ENCODE data around the gene DNAH17.
A peak's percentile ranks its signal among the peaks of the same experiment; 100 is the strongest.
"Not testable (repeated sequence)": the region's sequence is repeated elsewhere in the genome, so short reads cannot be mapped to it uniquely, and the experiment has no call there.

The DNAH17 gene

GRCh38 chr17:78471635-78472034 lies 105.6 kb downstream of the DNAH17 start:
- Histone ChIP-seq H3K36me3 (no peaks in the 10 kb centered on the region), H3K27me3 (ENCODE audit: insufficient read depth, low read depth, severe bottlenecking) (no peaks in the 10 kb centered on the region), H3K27ac (peak overlapping the region; percentile 13)

GRCh38 chr17:78469443-78469842 lies 107.8 kb downstream of the DNAH17 start:
- Histone ChIP-seq H3K4me3 (ENCODE audit: low read depth, low read length) (no peak overlapping the region), H3K9me3 (ENCODE audit: severe bottlenecking) (peaks cover 9% of the 10 kb centered on the region), H3K27ac (no peak overlapping the region), H3K36me3 (no peaks in the 10 kb centered on the region), H3K27me3 (ENCODE audit: insufficient read depth, low read depth, severe bottlenecking) (no peaks in the 10 kb centered on the region)
- no peak for TF ChIP-seq CTCF (IDR thresholded peaks at IDR 0.05; ENCODE audit: low read depth, low read length)
- DNase-seq: no peak

More at GRCh38 chr17:78471635-78472034, 105.6 kb downstream of the DNAH17 start:
- TF ChIP-seq CTCF (IDR thresholded peaks at IDR 0.05; ENCODE audit: low read depth, low read length): no peak
- Histone ChIP-seq H3K4me3 (ENCODE audit: low read depth, low read length) (no peak overlapping the region), H3K9me3 (ENCODE audit: severe bottlenecking) (peaks cover 5% of the 10 kb centered on the region)
- peak; percentile 78 for DNase-seq

GRCh38 chr17:78468366-78468765 lies 108.8 kb downstream of the DNAH17 start:
- Histone ChIP-seq H3K27ac (no peak overlapping the region), H3K36me3 (no peaks in the 10 kb centered on the region), H3K27me3 (ENCODE audit: insufficient read depth, low read depth, severe bottlenecking) (no peaks in the 10 kb centered on the region), H3K9me3 (ENCODE audit: severe bottlenecking) (peaks cover 14% of the 10 kb centered on the region), H3K4me3 (ENCODE audit: low read depth, low read length) (no peak overlapping the region)
- DNase-seq: no peak
- TF ChIP-seq CTCF (IDR thresholded peaks at IDR 0.05; ENCODE audit: low read depth, low read length): no peak

- peak; percentile 37 for DNase-seq
- H3K4me3 ChIP-seq (ENCODE audit: low read depth, low read length): no peak overlapping the region
- peaks cover 14% of the 10 kb centered on the region for H3K9me3 ChIP-seq (ENCODE audit: severe bottlenecking)
- H3K27ac ChIP-seq: peak overlapping the region; percentile 74
- H3K27me3 ChIP-seq (ENCODE audit: insufficient read depth, low read depth, severe bottlenecking): no peaks in the 10 kb centered on the region
- H3K36me3 ChIP-seq: no peaks in the 10 kb centered on the region
- no peak for TF ChIP-seq CTCF (IDR thresholded peaks at IDR 0.05; ENCODE audit: low read depth, low read length)
Observed at GRCh38 chr17:78466786-78467715, 110.1 kb downstream of the DNAH17 start.

- H3K36me3 ChIP-seq; H3K27me3 ChIP-seq (ENCODE audit: insufficient read depth, low read depth, severe bottlenecking); DNase-seq; H3K4me3 ChIP-seq (ENCODE audit: low read depth, low read length): not testable (repeated sequence)
- Histone ChIP-seq H3K27ac (peak overlapping the region; percentile 74), H3K9me3 (ENCODE audit: severe bottlenecking) (peaks cover 14% of the 10 kb centered on the region)
Observed at GRCh38 chr17:78466109-78466785, 110.9 kb downstream of the DNAH17 start.

- DNase-seq: no peak
- Histone ChIP-seq H3K36me3 (no peaks in the 10 kb centered on the region), H3K27me3 (ENCODE audit: insufficient read depth, low read depth, severe bottlenecking) (no peaks in the 10 kb centered on the region), H3K4me3 (ENCODE audit: low read depth, low read length) (no peak overlapping the region), H3K27ac (no peak overlapping the region), H3K9me3 (ENCODE audit: severe bottlenecking) (peaks cover 9% of the 10 kb centered on the region)
- no peak for TF ChIP-seq CTCF (IDR thresholded peaks at IDR 0.05; ENCODE audit: low read depth, low read length)
Observed at GRCh38 chr17:78462148-78462547, 115.0 kb downstream of the DNAH17 start.

Measured in WERI-Rb-1 (cell line).